ENCODE results near the gene ACBD7. TPM values are rescaled to one million over a fixed set of nuclear protein-coding genes. Genes with fewer than 3 reads are reported as not detected.

The ACBD7 gene
- polyA plus RNA-seq, 6 donors from 2014 or later: not detected

DNA sequence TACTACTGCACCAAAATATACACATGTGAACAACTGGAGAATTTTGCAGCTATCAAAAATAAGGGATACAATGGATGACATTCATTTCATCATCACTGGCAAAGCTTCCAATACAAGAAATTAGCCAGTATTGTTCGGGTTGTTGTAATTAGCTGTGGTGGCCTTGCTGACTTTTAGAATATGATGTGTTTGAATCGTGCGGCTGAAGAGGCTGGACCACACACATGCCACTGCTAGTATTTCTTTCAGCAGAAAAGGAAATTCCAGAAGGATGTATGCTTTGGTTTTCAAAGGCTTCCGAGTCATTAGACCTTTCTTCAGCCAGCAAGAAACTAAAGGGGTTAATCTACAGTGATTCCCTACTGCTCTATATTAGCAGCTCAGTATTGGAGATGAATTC, 25.2 kb upstream of the ACBD7 start:
- DNase-seq (no peak), ATAC-seq (ENCODE audit: low read depth in 2 of 2) (no peak)
- peaks cover 0 to 2% (median 0%) of the 10 kb centered on the region in 7 donors for H3K9me3 Mint-ChIP-seq
- no peaks in the 10 kb centered on the region for H3K27me3 Mint-ChIP-seq
- H3K36me3 Mint-ChIP-seq: peaks cover 0 to 4% of the 10 kb centered on the region in 2 donors
- peak overlapping the region in 1 of 6 donors; percentile 39 for H3K27ac Mint-ChIP-seq
- peaks cover 0 to 3% (median 0%) of the 10 kb centered on the region in 3 donors for H3K4me1 Mint-ChIP-seq
- no peak overlapping the region for H3K4me3 Mint-ChIP-seq

DNA sequence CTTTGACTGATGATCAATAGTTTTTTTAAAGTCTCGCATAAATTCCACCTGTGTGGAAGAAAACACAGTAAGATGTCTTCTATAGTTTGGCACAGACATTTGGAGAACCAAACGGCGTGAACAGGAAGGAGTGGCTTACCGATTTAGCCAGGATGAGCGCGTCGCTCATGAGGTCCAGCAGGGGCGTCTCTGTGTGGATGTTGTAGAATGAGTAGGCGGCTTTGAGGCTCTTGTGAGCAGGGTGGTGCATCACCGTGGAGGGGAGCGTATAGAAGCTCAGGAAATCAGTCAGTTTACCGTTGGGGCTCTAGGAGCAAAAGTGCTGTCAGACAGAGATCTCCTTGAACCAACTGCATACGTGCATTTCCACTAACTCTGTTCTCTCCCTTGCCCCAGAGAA, 24.1 kb upstream of the ACBD7 start:
- DNase-seq: no peak
- Mint-ChIP-seq H3K27me3 (no peaks in the 10 kb centered on the region), H3K27ac (peak overlapping the region in 1 of 6 donors; percentile 70), H3K4me1 (no peaks in the 10 kb centered on the region), H3K4me3 (no peak overlapping the region), H3K9me3 (peaks cover 0 to 2% (median 0%) of the 10 kb centered on the region in 7 donors), H3K36me3 (peaks cover 0 to 4% of the 10 kb centered on the region in 2 donors)
- no peak for ATAC-seq (ENCODE audit: low read depth in 2 of 2)

DNA sequence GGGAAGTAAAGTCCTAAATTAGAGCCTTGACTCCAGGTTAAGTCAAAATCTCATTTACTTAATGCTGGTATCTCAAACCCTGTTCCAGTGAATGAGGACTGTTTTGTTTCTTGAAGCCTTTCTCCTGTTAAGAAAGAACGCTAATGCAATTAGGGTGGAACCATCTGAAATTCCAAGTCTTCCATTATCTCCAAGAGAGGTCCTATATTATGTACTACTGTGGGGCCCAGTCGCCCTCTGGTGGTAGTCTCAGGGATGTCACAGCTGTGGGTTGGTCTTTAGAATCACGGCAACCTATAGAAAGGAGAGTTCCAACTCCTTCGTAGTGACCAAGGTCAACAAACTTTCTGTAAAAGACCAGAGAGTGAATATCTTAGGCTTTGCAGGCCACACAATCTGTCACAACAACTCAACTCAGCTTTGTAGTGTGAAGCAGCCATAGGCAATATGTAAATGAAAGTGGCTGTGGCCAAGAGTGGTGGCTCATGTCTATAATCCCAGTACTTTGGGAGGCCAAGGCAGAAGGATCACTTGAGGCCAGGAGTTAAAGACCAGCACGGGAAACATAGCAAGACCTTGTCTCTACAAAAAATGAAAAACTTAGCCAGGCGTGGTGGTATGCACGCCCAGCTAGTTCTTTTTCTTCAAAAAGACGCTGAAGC, 17.9 kb upstream of the ACBD7 start:
- H3K9me3 Mint-ChIP-seq: no peaks in the 10 kb centered on the region
- peak; percentile 54 for DNase-seq
- peaks cover 4 to 14% (median 7%) of the 10 kb centered on the region in 3 donors for H3K4me1 Mint-ChIP-seq
- H3K27me3 Mint-ChIP-seq: no peaks in the 10 kb centered on the region
- no peak overlapping the region for H3K4me3 Mint-ChIP-seq
- peak overlapping the region in 3 of 6 donors; percentile 74 to 84 (median 82) for H3K27ac Mint-ChIP-seq
- ATAC-seq (ENCODE audit: low read depth in 2 of 2): peak; percentile 95 to 97
- peaks cover 0 to 9% of the 10 kb centered on the region in 2 donors for H3K36me3 Mint-ChIP-seq

DNA sequence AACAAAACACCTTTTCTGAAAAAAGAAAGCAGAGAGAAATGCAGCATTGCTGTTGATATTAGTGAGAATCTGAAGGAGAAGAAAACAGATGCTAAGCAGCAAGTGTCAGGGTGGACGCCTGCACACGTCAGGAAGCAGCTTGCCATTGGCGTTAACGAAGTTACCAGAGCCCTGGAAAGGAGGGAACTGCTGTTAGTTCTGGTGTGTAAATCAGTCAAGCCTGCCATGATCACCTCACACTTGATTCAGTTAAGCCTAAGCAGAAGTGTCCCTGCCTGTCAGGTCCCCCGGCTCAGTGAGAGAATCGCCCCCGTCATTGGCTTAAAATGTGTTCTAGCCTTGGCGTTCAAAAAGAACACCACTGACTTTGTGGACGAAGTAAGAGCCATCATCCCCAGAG, 14.9 kb upstream of the ACBD7 start:
- DNase-seq (no peak), ATAC-seq (ENCODE audit: low read depth in 2 of 2) (no peak)
- Mint-ChIP-seq H3K4me3 (no peak overlapping the region), H3K27ac (peak overlapping the region in 4 of 6 donors; percentile 20 to 80 (median 41)), H3K27me3 (no peaks in the 10 kb centered on the region), H3K36me3 (peaks cover 0 to 9% of the 10 kb centered on the region in 2 donors), H3K4me1 (peaks cover 20 to 29% (median 25%) of the 10 kb centered on the region in 3 donors), H3K9me3 (no peaks in the 10 kb centered on the region)

DNA sequence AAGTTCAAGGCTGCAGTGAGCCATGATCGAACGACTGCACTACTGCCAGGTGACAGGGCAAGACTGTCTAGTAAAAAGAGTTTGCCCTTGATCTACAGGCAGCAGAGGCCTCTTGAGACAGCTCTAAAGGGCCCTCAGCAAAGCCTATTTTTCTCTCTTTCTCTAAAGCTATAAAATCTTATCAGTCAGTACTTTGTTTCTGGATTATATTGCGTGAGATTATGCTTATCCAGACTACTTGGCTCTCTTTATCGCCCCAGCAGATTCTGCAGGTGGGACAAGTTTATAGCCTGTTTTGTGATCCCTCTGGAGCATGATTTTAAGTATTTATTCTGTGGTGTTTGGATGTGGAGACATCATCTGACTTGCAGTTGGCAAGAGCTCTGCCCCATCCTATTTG, 11.3 kb upstream of the ACBD7 start:
- H3K9me3 Mint-ChIP-seq: no peaks in the 10 kb centered on the region
- H3K27me3 Mint-ChIP-seq: no peaks in the 10 kb centered on the region
- ATAC-seq (ENCODE audit: low read depth in 2 of 2) (no peak), DNase-seq (no peak)
- H3K36me3 Mint-ChIP-seq: peaks cover 0 to 9% of the 10 kb centered on the region in 2 donors
- peak overlapping the region in 7 of 8 donors; percentile 9 to 76 (median 45) for H3K4me3 Mint-ChIP-seq
- H3K4me1 Mint-ChIP-seq: peaks cover 35 to 40% (median 36%) of the 10 kb centered on the region in 3 donors
- peak overlapping the region in 3 of 6 donors; percentile 27 to 75 (median 63) for H3K27ac Mint-ChIP-seq

DNA sequence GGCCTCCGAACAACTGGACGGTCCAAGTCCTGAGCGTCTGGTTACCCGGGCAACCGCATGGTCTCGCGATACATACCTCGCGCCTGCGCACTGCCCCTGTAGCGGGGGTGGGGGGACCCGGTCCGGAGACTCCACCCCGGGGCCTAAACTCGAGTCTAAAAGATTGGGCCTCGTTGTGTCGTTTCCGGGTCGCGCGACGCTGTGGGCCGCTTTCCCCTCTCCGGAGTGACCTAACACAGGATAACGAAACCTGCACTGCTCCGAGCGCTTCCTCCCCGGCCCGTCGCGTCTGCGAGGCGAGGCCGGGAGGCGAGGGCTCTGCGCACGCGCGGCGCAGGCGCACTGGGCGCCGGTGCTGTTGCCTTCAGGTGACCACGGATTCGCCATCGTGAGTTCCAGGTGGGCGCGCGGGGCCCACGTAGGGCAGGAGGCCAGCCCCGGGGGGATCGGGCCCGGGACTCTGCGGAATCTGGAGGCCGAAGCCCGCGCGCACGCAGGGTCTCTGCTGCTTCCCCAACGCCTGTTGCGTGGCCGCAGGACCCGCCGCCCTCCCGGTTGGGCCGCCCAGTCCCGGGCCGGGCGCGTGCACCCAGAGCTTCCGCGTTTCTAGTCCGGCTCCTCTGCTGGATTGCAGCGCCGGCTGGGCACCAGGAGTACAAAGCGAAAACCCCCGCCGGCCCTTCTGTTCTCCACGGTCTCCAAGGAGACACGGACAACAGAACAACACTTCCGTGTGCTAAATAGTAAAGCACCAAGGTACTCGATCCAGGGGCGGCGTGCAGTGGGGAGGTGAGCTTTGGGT, 8.6 kb upstream of the ACBD7 start, which contains the start of gene RPP38:
TSS of gene RPP38 (plus strand) at position 345 of the 802 bp plus-strand sequence. CDS start 5,960 bp downstream, outside the sequence.
- peak; percentile 95 for DNase-seq
- H3K27me3 Mint-ChIP-seq: peaks cover 0 to 1% (median 0%) of the 10 kb centered on the region in 3 donors

GRCh38 chr10:15096661-15097010, 8.1 kb upstream of the ACBD7 start:
- peaks cover 0 to 6% (median 0%) of the 10 kb centered on the region in 3 donors for H3K27me3 Mint-ChIP-seq
- H3K4me3 Mint-ChIP-seq: peak overlapping the region; percentile 89 to 99 (median 96)
- H3K27ac Mint-ChIP-seq: peak overlapping the region; percentile 45 to 100 (median 97)
- peaks cover 32 to 35% (median 33%) of the 10 kb centered on the region in 3 donors for H3K4me1 Mint-ChIP-seq
- DNase-seq (no peak), ATAC-seq (ENCODE audit: low read depth in 2 of 2) (peak; percentile 4 to 13)
- H3K36me3 Mint-ChIP-seq: no peaks in the 10 kb centered on the region
- no peaks in the 10 kb centered on the region for H3K9me3 Mint-ChIP-seq

More for the DNA sequence above, 8.6 kb upstream of the ACBD7 start, which contains the start of gene RPP38:
- Mint-ChIP-seq H3K4me3 (peak within 1 kb of the TSS; percentile 89 to 99 (median 96)), H3K36me3 (no peaks in the 10 kb centered on the region), H3K4me1 (peaks cover 32 to 38% (median 35%) of the 10 kb centered on the region in 3 donors), H3K27ac (peak within 1 kb of the TSS; percentile 98 to 100 (median 99)), H3K9me3 (no peaks in the 10 kb centered on the region)
- peak; percentile 73 to 76 for ATAC-seq (ENCODE audit: low read depth in 2 of 2)

DNA sequence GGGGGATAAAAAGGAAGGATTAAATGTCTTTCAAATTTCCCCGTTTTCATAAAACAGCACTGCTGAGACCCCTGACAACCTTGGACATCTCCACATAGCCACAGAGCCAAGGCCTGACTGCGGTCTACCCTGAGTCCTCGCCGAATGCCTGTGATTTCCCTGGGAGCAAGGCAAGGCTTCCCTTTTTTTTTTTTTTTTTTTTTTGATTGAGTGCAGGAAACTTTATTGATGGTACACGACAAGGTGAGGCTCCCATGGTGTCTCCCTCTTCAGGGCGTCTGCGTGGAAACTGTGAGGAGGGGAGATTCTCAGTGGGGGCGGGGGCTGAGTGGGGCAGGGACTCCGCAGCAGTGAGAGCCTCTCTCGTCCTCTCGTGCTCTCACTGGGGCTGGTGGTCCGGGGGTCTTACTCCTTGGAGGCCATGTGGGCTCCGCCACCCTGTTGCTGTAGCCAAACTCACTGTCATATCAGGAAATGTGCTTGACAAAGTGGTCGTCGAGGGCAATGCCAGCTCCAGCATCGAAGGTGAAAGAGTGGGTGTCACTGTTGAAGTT, 4.4 kb upstream of the ACBD7 start:
- Mint-ChIP-seq H3K4me1 (peaks cover 14 to 19% (median 18%) of the 10 kb centered on the region in 3 donors), H3K27ac (peak overlapping the region in 1 of 6 donors; percentile 78)

DNA sequence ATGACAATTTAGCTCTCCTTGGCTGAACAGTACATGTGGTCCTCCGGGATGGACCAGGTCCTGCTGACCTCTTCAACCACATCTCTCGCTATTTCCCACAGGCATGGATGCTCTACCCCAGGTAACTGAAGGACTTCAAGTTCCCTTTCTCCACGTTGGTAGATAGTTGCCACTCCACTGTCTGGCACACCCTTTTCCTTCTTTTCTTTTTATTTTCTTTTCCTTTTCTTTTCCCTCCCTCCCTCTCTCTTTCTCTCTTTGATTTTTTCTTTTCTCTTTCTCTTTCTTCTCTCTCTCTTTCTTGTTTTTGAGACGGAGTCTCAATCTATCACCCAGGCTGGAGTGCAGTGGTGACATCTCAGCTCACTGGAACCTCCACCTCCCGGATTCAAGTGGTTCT, 2.8 kb upstream of the ACBD7 start:
- ATAC-seq (ENCODE audit: low read depth in 2 of 2): no peak
- Mint-ChIP-seq H3K36me3 (no peaks in the 10 kb centered on the region), H3K27me3 (peaks cover 0 to 6% (median 0%) of the 10 kb centered on the region in 3 donors), H3K4me1 (peaks cover 4 to 8% (median 7%) of the 10 kb centered on the region in 3 donors), H3K4me3 (peak overlapping the region in 1 of 8 donors; percentile 31), H3K9me3 (no peaks in the 10 kb centered on the region), H3K27ac (no peak overlapping the region)
- DNase-seq: no peak

More for the DNA sequence above, 4.4 kb upstream of the ACBD7 start:
- Mint-ChIP-seq H3K27me3 (peaks cover 0 to 6% (median 0%) of the 10 kb centered on the region in 3 donors), H3K4me3 (no peak overlapping the region), H3K9me3 (no peaks in the 10 kb centered on the region), H3K36me3 (no peaks in the 10 kb centered on the region)
- DNase-seq: no peak
- no peak for ATAC-seq (ENCODE audit: low read depth in 2 of 2)

GRCh38 chr10:15084502-15084922, 4.1 kb downstream of the ACBD7 start:
- ATAC-seq (ENCODE audit: low read depth in 2 of 2) (no peak), DNase-seq (no peak)
- H3K36me3 Mint-ChIP-seq: no peaks in the 10 kb centered on the region
- H3K9me3 Mint-ChIP-seq: no peaks in the 10 kb centered on the region
- H3K4me1 Mint-ChIP-seq: peaks cover 0 to 6% (median 6%) of the 10 kb centered on the region in 3 donors
- H3K4me3 Mint-ChIP-seq: peak overlapping the region in 1 of 8 donors; percentile 54
- H3K27ac Mint-ChIP-seq: no peak overlapping the region
- H3K27me3 Mint-ChIP-seq: no peaks in the 10 kb centered on the region

- no peak overlapping the region for H3K27ac Mint-ChIP-seq
- DNase-seq (no peak), ATAC-seq (ENCODE audit: low read depth in 2 of 2) (no peak)
- no peaks in the 10 kb centered on the region for H3K36me3 Mint-ChIP-seq
- H3K4me3 Mint-ChIP-seq: peak overlapping the region in 1 of 8 donors; percentile 54
- no peaks in the 10 kb centered on the region for H3K9me3 Mint-ChIP-seq
- H3K4me1 Mint-ChIP-seq: peaks cover 0 to 5% (median 3%) of the 10 kb centered on the region in 3 donors
- no peaks in the 10 kb centered on the region for H3K27me3 Mint-ChIP-seq
Observed at GRCh38 chr10:15083674-15084501, 4.7 kb downstream of the ACBD7 start.

DNA sequence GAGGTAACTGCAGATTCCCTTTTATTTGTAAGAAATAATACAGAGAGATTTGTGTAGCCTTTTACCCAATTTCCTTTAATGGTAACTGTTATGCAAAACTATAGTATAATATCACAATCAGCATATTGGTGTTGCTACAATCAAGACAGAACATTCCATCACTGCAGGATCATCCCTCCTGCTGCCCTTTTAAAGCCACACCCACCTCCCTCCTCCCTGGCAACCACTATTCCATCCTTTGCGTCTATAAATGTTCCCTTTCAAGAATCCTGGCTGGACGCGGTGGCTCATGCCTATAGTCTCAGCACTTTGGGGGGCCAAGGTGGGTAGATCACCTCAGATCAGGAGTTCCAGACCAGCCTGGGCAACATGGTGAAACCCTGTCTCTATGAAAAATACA, 13.2 kb downstream of the ACBD7 start:
- H3K4me1 Mint-ChIP-seq: no peaks in the 10 kb centered on the region
- H3K27ac Mint-ChIP-seq: no peak overlapping the region
- DNase-seq: no peak
- H3K36me3 Mint-ChIP-seq: no peaks in the 10 kb centered on the region
- H3K9me3 Mint-ChIP-seq: peaks cover 0 to 3% (median 0%) of the 10 kb centered on the region in 7 donors
- no peak overlapping the region for H3K4me3 Mint-ChIP-seq
- H3K27me3 Mint-ChIP-seq: no peaks in the 10 kb centered on the region
- no peak for ATAC-seq (ENCODE audit: low read depth in 2 of 2)
